GM13976 (cell line): ENCODE measurements around the gene MBOAT1.
A peak's percentile ranks its signal among the peaks of the same experiment; 100 is the strongest.

Experiments
- DNase-seq: peaks from one replicate; pipeline ENCODE4 v3.0.0; 2012; ENCODE audit warnings: low spot score
- in situ Hi-C: fragments of 300-500 bp; cut with MboI; formaldehyde crosslinking; loops from one replicate; pipeline ENCODE4 v1.12.0; 2022; ENCODE audit warnings: low sequenced_read_pairs, mixed read lengths, inconsistent platforms; ENCODE audit not compliant: unreplicated experiment
- TF ChIP-seq, protein P1 (sequence below): IDR thresholded peaks from 2 replicates; pipeline ENCODE4 v1.5.1; 2012; ENCODE audit warnings: borderline replicate concordance, mild to moderate bottlenecking; ENCODE audit not compliant: insufficient read depth; ENCODE audit errors: extremely low read depth, missing control alignments, control extremely low read depth

Gene MBOAT1

DNA sequence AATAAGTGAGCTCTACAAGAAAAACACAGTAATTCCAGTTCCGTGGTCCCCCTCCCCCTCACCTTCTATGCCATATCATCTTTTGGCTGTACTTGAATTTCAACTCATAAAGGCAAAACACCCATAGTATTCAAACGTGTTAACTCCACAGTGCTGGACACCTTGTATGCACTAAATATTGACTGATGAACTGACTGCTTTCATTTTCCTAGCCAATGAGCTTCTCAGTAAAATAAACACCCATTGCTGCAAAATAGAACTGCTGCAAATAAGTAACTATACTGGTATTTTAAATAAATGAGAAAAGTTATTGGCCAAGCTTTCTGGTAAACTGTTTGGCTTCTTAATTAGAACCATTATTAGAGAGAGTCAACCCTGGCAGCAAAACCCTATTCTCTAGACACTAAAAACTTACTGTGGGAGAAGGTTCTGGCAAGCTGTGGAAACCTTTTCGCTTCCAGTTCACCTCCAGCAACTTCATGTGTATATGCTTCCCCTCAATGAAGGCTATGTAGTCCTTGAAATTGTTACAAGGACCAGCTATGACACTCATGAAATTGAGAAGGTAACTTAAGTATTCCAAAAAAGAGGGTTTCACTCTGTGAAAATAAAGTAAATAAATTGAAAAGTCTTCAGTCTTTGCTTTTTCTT lies 86.0 kb downstream of the MBOAT1 start:
- in situ Hi-C loops: no loop called here
- TF ChIP-seq, protein P1, sequence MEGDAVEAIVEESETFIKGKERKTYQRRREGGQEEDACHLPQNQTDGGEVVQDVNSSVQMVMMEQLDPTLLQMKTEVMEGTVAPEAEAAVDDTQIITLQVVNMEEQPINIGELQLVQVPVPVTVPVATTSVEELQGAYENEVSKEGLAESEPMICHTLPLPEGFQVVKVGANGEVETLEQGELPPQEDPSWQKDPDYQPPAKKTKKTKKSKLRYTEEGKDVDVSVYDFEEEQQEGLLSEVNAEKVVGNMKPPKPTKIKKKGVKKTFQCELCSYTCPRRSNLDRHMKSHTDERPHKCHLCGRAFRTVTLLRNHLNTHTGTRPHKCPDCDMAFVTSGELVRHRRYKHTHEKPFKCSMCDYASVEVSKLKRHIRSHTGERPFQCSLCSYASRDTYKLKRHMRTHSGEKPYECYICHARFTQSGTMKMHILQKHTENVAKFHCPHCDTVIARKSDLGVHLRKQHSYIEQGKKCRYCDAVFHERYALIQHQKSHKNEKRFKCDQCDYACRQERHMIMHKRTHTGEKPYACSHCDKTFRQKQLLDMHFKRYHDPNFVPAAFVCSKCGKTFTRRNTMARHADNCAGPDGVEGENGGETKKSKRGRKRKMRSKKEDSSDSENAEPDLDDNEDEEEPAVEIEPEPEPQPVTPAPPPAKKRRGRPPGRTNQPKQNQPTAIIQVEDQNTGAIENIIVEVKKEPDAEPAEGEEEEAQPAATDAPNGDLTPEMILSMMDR: no peak
- no peak for DNase-seq

DNA sequence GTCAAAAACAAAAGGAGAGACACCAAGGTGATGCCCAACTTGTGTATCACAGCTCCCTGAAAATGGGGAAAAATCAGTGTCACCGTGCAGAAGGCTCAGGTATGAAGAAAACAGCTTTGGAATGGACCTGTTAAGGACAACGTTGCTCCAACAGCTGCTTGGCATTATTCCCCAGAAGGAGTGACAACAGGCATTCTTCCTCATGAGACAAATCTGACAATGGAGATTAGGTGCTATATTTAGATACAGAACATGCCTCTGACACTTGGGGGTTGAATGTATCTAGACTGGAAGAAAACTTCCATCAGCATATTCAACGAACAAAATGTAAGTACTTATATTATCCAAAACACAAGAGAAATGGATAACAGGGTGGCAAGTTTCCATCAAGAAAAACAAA lies 87.7 kb downstream of the MBOAT1 start:
- in situ Hi-C loops: no loop called here
- TF ChIP-seq, protein P1: no peak
- no peak for DNase-seq

DNA sequence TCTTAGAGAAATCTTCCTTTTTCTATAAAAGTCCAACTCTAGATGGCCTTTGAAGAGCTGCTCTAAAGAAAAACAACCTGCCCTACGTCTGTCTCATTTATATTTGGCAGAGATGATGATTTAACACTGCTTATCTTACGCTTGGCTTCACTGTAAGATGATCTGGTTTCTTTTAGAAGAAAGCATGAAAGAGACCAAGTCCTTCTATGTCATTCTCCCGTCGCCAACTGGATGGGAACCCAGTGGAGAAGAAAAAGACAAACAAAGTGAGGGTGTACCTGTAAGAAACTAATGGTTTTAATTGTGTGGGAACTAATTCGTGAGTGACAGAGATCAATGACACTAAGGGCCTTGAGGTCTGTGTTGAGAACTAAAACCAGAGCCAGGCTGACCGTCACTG lies 92.8 kb downstream of the MBOAT1 start:
- TF ChIP-seq, protein P1: no peak
- no peak for DNase-seq
- in situ Hi-C loops: no loop called here

DNA sequence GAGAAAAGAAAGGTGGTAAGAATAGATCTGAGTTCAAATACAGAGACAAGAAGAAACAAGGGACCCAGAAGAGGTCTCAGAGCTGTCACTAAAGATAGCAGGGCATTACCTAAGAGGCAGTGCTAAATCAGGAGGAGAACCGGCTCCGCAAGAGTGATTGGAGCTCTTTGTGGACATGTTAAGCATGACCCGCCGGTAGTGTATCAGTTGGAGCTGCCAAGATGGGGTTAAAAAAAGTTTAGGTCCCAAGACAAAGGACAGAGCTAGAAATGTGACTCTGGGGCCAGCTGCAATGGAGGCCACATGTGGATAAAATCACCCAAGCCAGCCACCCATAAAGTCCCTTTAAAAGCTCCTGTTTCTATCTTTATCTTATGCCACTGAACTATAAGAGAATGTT lies 93.4 kb downstream of the MBOAT1 start:
- TF ChIP-seq, protein P1: no peak
- in situ Hi-C loops: no loop called here
- DNase-seq: no peak

DNA sequence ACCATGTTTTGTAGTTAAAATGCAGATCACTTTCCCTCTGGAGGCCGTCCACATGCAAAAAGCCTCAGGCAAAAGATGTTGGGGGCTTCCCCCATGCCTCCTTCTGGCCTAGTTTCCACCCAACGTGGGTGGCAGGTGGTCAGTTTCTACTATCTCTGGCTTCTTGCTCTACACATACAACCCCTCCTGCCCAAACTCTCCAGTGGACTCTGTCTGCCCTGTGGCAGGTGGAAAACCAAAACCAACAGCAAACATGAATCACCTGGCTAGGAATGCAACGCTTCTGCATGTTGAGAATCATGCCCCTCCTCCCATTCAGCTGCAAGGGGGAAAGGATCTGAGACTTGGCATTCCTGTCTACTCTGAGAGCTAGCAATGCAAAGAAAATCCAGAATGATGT lies 94.8 kb downstream of the MBOAT1 start:
- peak; percentile 38 for DNase-seq
- in situ Hi-C loops: no loop called here
- TF ChIP-seq, protein P1: no peak

DNA sequence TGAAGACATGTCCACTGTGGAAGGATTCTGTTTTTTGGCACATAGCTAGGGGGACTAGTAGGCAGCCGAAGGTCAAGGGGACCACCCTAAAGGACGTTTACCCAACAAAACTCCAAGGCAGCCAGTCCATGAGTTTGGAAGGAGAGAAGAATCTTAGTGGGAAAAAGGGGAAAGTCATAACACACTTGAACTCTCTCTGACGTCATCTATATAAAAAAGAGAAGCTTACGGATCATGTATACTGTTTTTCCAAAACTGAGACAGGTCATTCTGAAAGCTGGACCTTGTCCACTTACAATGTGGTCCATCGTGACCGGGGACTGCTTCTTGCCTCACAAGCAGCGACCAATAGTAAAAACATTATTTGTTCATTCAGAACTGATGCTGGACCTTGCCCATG lies 95.5 kb downstream of the MBOAT1 start:
- no peak for DNase-seq
- TF ChIP-seq, protein P1: no peak
- in situ Hi-C loops: no loop called here
